K562 (cell line): ENCODE measurements around the gene CCDC187. TPM values are rescaled to one million over a fixed set of nuclear protein-coding genes. Genes with fewer than 3 reads are reported as not detected.

Source experiments
- E2F6 ChIP-seq, 2 experiments: IDR thresholded peaks; 2 replicates each; pipeline ENCODE4 v1.6.1; 2011; ENCODE audit warnings: borderline replicate concordance in 1 of 2, control low read depth in 1 of 2, low read depth in 1 of 2, low read length in 1 of 2, mild to moderate bottlenecking in 1 of 2, mixed read lengths in 1 of 2, moderate library complexity in 1 of 2; ENCODE audit not compliant: insufficient read depth in 1 of 2, insufficient read length in 1 of 2, poor library complexity in 1 of 2, severe bottlenecking in 1 of 2; ENCODE audit errors: extremely low read depth in 1 of 2
- MGA ChIP-seq: fragments of 450-650 bp; IDR thresholded peaks from 2 replicates; pipeline ENCODE4 v1.6.1; 2016; ENCODE audit warnings: mild to moderate bottlenecking, moderate library complexity
- ZBTB33 ChIP-seq: sonication (generic); formaldehyde crosslinking; IDR thresholded peaks from 2 replicates; pipeline ENCODE4 v1.8.1; 2023; ENCODE audit warnings: mild to moderate bottlenecking, missing genetic modification reagents
- polyA plus RNA-seq, 8 experiments: library from polyadenylated mRNA; depleted of rRNA in 4 of 8; stranded (reverse) in 5 of 8; unstranded in 3 of 8; fragments of >200 nt; fragmentation: Nextera tagmentation in 2 of 8; fragmentation: Illumina TruSeq in 1 of 8; extraction: Ambion mirVana in 2 of 8; extraction: Trizol in 1 of 8; gene quantifications; 2 replicates each; pipeline versions ENCODE4 v1.2.1 to v1.2.3, GENCODE V29; 2011 to 2014; ENCODE audit warnings: inconsistent platforms in 1 of 8, missing spikeins in 1 of 8
- total RNA-seq, 7 experiments: library from RNA; depleted of rRNA in 6 of 7; stranded (reverse); fragments of >200 nt in 6 of 7; fragmentation: Illumina TruSeq in 2 of 7; extraction: Trizol in 2 of 7; gene quantifications; 2 replicates each; pipeline versions ENCODE4 v1.2.1 to v1.2.3, GENCODE V29; 2011 to 2021; ENCODE audit warnings: low replicate concordance in 1 of 7

CCDC187 gene
- total and polyA plus RNA-seq, 9 of the 15 experiments (the other 6 are each of a cell fraction or from before 2014, with no cell fraction given): not detected

- TF ChIP-seq MGA (peak; percentile 34; the same call in 1 of the 2 replicates), E2F6 (IDR thresholded peaks at IDR 0.05; ENCODE audit: borderline replicate concordance in 1 of 2, extremely low read depth in 1 of 2, insufficient read depth in 1 of 2, insufficient read length in 1 of 2, low read depth in 1 of 2, low read length in 1 of 2, poor library complexity in 1 of 2, severe bottlenecking in 1 of 2) (peak in 1 of 2 experiments; percentile 27), ZBTB33 (CRISPR knock-in tag) (peak; percentile 76; the same call in 1 of the 2 replicates)
Measured at GRCh38 chr9:136257381-136258298, 46.3 kb downstream of the CCDC187 start (continued).
